ENCODE results near the gene MAD1L1. TPM values are rescaled to one million over a fixed set of nuclear protein-coding genes. Genes with fewer than 3 reads are reported as not detected.

The MAD1L1 gene
- total RNA-seq, 1 experiment from 2014 or later = 38.5 TPM

GRCh38 chr7:1892011-1892965, 340.5 kb downstream of the MAD1L1 start:
- BruUV-seq (replicated peaks) = no TSS peak
- no peak overlapping the region for H3K9ac ChIP-seq (ENCODE audit: low read length)
- no peak overlapping the region for H2AFZ ChIP-seq (ENCODE audit: low read depth, low read length, poor library complexity, severe bottlenecking)
- TF ChIP-seq EGR1 (IDR thresholded peaks at IDR 0.05; ENCODE audit: low read depth) = no peak
- no peak for TF ChIP-seq CBX3 (IDR thresholded peaks at IDR 0.05; ENCODE audit: low read depth)
- no peak for TF ChIP-seq SIN3A (IDR thresholded peaks at IDR 0.05; ENCODE audit: low read depth)
- TF ChIP-seq ATF3 (IDR thresholded peaks at IDR 0.05) = no peak
- no peak for TF ChIP-seq POLR2AphosphoS5 (IDR thresholded peaks at IDR 0.05; ENCODE audit: low read depth, low read length)
- no peak for TF ChIP-seq RAD21 (IDR thresholded peaks at IDR 0.05; ENCODE audit: low read depth)
- TF ChIP-seq JUND (IDR thresholded peaks at IDR 0.05) = no peak
- no peak for TF ChIP-seq YY1 (IDR thresholded peaks at IDR 0.05; ENCODE audit: extremely low read depth, insufficient replicate concordance, low read depth, low read length)
- TF ChIP-seq FOSL1 (IDR thresholded peaks at IDR 0.05; ENCODE audit: low read depth) = no peak
- TF ChIP-seq POLR2A (IDR thresholded peaks at IDR 0.05; ENCODE audit: borderline replicate concordance, extremely low read depth, insufficient read depth, insufficient read length) = no peak
- no peak for TF ChIP-seq CTCF (IDR thresholded peaks at IDR 0.05 in 2 of 3, conservative IDR thresholded peaks at IDR 0.05 in 1 of 3; ENCODE audit: borderline replicate concordance in 1 of 3, insufficient read depth in 1 of 3, low read depth in 2 of 3, low read length in 2 of 3)
- intact Hi-C loops (cut with micrococcal nuclease) = no loop called here
- DNase-seq (ENCODE audit: low read depth, low spot score) (no peak), ATAC-seq (no peak)
- H3K4me1 ChIP-seq (ENCODE audit: control insufficient read depth in 1 of 2, insufficient read depth in 2 of 2, low read length in 2 of 2) = no peaks in the 10 kb centered on the region
- H3K27me3 ChIP-seq (ENCODE audit: insufficient read depth, low read length) = no peaks in the 10 kb centered on the region
- no peaks in the 10 kb centered on the region for H3K79me2 ChIP-seq (ENCODE audit: insufficient read depth, low read length)
- no peak overlapping the region for H3K4me3 ChIP-seq (replicated peaks in 1 of 2; ENCODE audit: low read depth in 1 of 2, low read length in 2 of 2)
- H4K20me1 ChIP-seq (ENCODE audit: insufficient read depth) = no peaks in the 10 kb centered on the region
- peaks cover 0 to 12% of the 10 kb centered on the region in 2 experiments; a peak in 1 of 4 replicates for H3K36me3 ChIP-seq (ENCODE audit: control insufficient read depth in 1 of 2, insufficient read depth in 2 of 2, low read length in 2 of 2)
- no peak overlapping the region for H3K27ac ChIP-seq (ENCODE audit: low read depth, low read length)
- H3K4me2 ChIP-seq (ENCODE audit: low read length) = no peak overlapping the region
- RAD21 ChIA-PET (ENCODE audit: low non-redundant PET in 1 of 2, low total read pairs in 2 of 2, uncharacterized antibody in 2 of 2, unreplicated experiment in 2 of 2) = no interaction called here
- peaks cover 0 to 6% of the 10 kb centered on the region in 2 experiments; a peak in 2 of 4 replicates for H3K9me3 ChIP-seq (ENCODE audit: control insufficient read depth in 1 of 2, insufficient read depth in 1 of 2, low read depth in 1 of 2, low read length in 2 of 2)
- POLR2A ChIA-PET = no interaction called here
- no peaks in the 10 kb centered on the region for H3K9me2 ChIP-seq (ENCODE audit: insufficient read depth)
- CTCF ChIA-PET = no interaction called here
